CD14-positive monocyte (primary cell): Measurements from ENCODE around the gene CTNNA3. TPM values are rescaled to one million over a fixed set of nuclear protein-coding genes. Genes with fewer than 3 reads are reported as not detected.

Experiments used
- DNase-seq, 3 donors: peaks; one replicate each; pipeline ENCODE4 v3.0.0-alpha.2; 2011 to 2022
- H2AFZ ChIP-seq: 2 replicates; pipeline ENCODE4 v1.6.0; 2012; ENCODE audit warnings: mild to moderate bottlenecking, low read depth, low read length, inconsistent platforms; ENCODE audit not compliant: insufficient read depth, poor library complexity, severe bottlenecking
- H3K27ac ChIP-seq, 2 donors: 1 replicate in 1 of 2; 2 replicates in 1 of 2; pipeline ENCODE4 v1.5.1; 2012 to 2013; ENCODE audit warnings: low read length in 2 of 2, control low read depth in 1 of 2, inconsistent platforms in 1 of 2, low read depth in 1 of 2, mild to moderate bottlenecking in 1 of 2
- H3K27me3 ChIP-seq, 2 donors: one replicate each; pipeline versions ENCODE4 v1.6.0 to v1.6.1; 2011 to 2013; ENCODE audit warnings: low read length in 2 of 2; ENCODE audit not compliant: control insufficient read depth in 2 of 2, insufficient read depth in 2 of 2
- H3K36me3 ChIP-seq, 2 donors: replicated peaks in 1 of 2; 1 replicate in 1 of 2; 2 replicates in 1 of 2; pipeline versions ENCODE4 v1.5.1 to v1.6.1; 2012 to 2013; ENCODE audit warnings: low read length in 2 of 2, control low read depth in 1 of 2, inconsistent platforms in 1 of 2, mild to moderate bottlenecking in 1 of 2; ENCODE audit not compliant: insufficient read depth in 2 of 2, control insufficient read depth in 1 of 2
- H3K4me1 ChIP-seq, 2 donors: 1 replicate in 1 of 2; 2 replicates in 1 of 2; pipeline versions ENCODE4 v1.5.1 to v1.6.1; 2012 to 2013; ENCODE audit warnings: low read length in 2 of 2, control low read depth in 1 of 2, inconsistent platforms in 1 of 2, mild to moderate bottlenecking in 1 of 2, moderate library complexity in 1 of 2; ENCODE audit not compliant: insufficient read depth in 2 of 2, control insufficient read depth in 1 of 2
- H3K4me2 ChIP-seq: replicated peaks from 2 replicates; pipeline ENCODE3; 2012; ENCODE audit warnings: low read length, moderate library complexity, mild to moderate bottlenecking; ENCODE audit not compliant: poor library complexity, severe bottlenecking; ENCODE audit errors: extremely low read depth
- H3K4me3 ChIP-seq, 3 experiments: fragments of 200-600 bp in 1 of 3; sonication (generic) in 1 of 3; replicated peaks in 1 of 3; 1 replicate in 2 of 3; 2 replicates in 1 of 3; pipeline ENCODE4 v1.5.1; 2011 to 2013; ENCODE audit warnings: low read length in 3 of 3, mild to moderate bottlenecking in 3 of 3, control low read depth in 2 of 3, low read depth in 2 of 3, inconsistent platforms in 1 of 3, moderate library complexity in 1 of 3
- H3K79me2 ChIP-seq: 2 replicates; pipeline ENCODE4 v1.6.0; 2012; ENCODE audit warnings: mild to moderate bottlenecking, control low read depth, inconsistent platforms, low read length, moderate library complexity; ENCODE audit not compliant: insufficient read depth
- H3K9ac ChIP-seq: 2 replicates; pipeline ENCODE4 v1.6.0; 2017; ENCODE audit warnings: low read length, mild to moderate bottlenecking; ENCODE audit not compliant: insufficient read depth, poor library complexity, severe bottlenecking
- H3K9me3 ChIP-seq, 2 donors: replicated peaks in 1 of 2; 1 replicate in 1 of 2; 2 replicates in 1 of 2; pipeline versions ENCODE4 v1.5.1 to v1.6.1; 2012 to 2013; ENCODE audit warnings: low read length in 2 of 2, control low read depth in 1 of 2; ENCODE audit not compliant: control insufficient read depth in 1 of 2, insufficient read depth in 1 of 2
- H4K20me1 ChIP-seq: 2 replicates; pipeline ENCODE4 v1.6.0; 2012; ENCODE audit warnings: mild to moderate bottlenecking, low read length, control low read depth, moderate library complexity; ENCODE audit not compliant: insufficient read depth
- H3K27ac Mint-ChIP-seq, 7 donors: one replicate each; pipeline ENCODE4 v1.8.0; 2020; ENCODE audit warnings: mild to moderate bottlenecking in 7 of 7, mixed read lengths in 7 of 7, moderate library complexity in 6 of 7, inconsistent platforms in 2 of 7
- H3K27me3 Mint-ChIP-seq, 3 donors: one replicate each; pipeline ENCODE4 v1.8.0; 2021 to 2022; ENCODE audit warnings: low read depth in 3 of 3, mild to moderate bottlenecking in 3 of 3, mixed read lengths in 3 of 3, moderate library complexity in 3 of 3, inconsistent platforms in 1 of 3
- H3K36me3 Mint-ChIP-seq, 2 donors: one replicate each; pipeline ENCODE4 v1.8.0; 2020; ENCODE audit warnings: mixed read lengths in 2 of 2, inconsistent platforms in 1 of 2, mild to moderate bottlenecking in 1 of 2
- H3K4me1 Mint-ChIP-seq: one replicate; pipeline ENCODE4 v1.8.0; 2020; ENCODE audit warnings: mild to moderate bottlenecking, mixed read lengths
- H3K4me3 Mint-ChIP-seq, 2 donors: one replicate each; pipeline ENCODE4 v1.8.0; 2020; ENCODE audit warnings: mild to moderate bottlenecking in 2 of 2, mixed read lengths in 2 of 2, moderate library complexity in 1 of 2
- H3K9me3 Mint-ChIP-seq, 7 donors: one replicate each; pipeline ENCODE4 v1.8.0; 2020 to 2022; ENCODE audit warnings: mixed read lengths in 7 of 7, mild to moderate bottlenecking in 6 of 7, moderate library complexity in 6 of 7, inconsistent platforms in 2 of 7
- CTCF ChIP-seq: fragments of 200-600 bp; IDR thresholded peaks from one replicate; pipeline ENCODE4 v1.8.0; 2022; ENCODE audit warnings: antibody characterized with exemption, mild to moderate bottlenecking
- WGBS: methylation state at CpG from one replicate; pipeline ENCODE4 v1.1.5; 2013; ENCODE audit warnings: missing lambda C conversion rate; ENCODE audit not compliant: insufficient coverage; 5-methylcytosine and 5-hydroxymethylcytosine counted together
- intact Hi-C, 2 donors: fragments of 100-400 bp; cut with micrococcal nuclease; formaldehyde crosslinking; loops; one replicate each; pipeline versions ENCODE4 v1.15.0 to v1.15.1; 2023
- polyA plus RNA-seq, 3 donors: library from polyadenylated mRNA; depleted of rRNA in 1 of 3; unstranded in 2 of 3; stranded (reverse) in 1 of 3; fragments of 300-500 nt in 2 of 3; fragments of >200 nt in 1 of 3; fragmentation: Illumina TruSeq in 2 of 3; gene quantifications; 1 replicate in 2 of 3; 2 replicates in 1 of 3; pipeline ENCODE4 v1.2.3, GENCODE V29; 2012 to 2021

Gene CTNNA3
- polyA plus RNA-seq, 3 donors: not detected

- DNase-seq: no peak
- no peaks in the 10 kb centered on the region for H4K20me1 ChIP-seq
- H3K27ac ChIP-seq: no peak overlapping the region
- WGBS: 67% methylated on average over 1 of the region's 3 CpGs
- intact Hi-C loops: no loop called here
- H3K4me3 ChIP-seq: no peak overlapping the region
- peaks cover 41 to 53% of the 10 kb centered on the region in 2 donors for H3K27me3 ChIP-seq
- no peaks in the 10 kb centered on the region for H3K36me3 Mint-ChIP-seq
- no peak overlapping the region for H3K9ac ChIP-seq
- H3K79me2 ChIP-seq: no peaks in the 10 kb centered on the region
- H3K27me3 Mint-ChIP-seq: peaks cover 26 to 36% (median 35%) of the 10 kb centered on the region in 3 donors
- no peak overlapping the region for H2AFZ ChIP-seq
- no peaks in the 10 kb centered on the region for H3K9me3 Mint-ChIP-seq
- H3K9me3 ChIP-seq: peaks cover 0 to 3% of the 10 kb centered on the region in 2 donors
- no peaks in the 10 kb centered on the region for H3K4me1 Mint-ChIP-seq
- H3K4me3 Mint-ChIP-seq: peak overlapping the region in 1 of 2 donors; percentile 33
- TF ChIP-seq CTCF: no peak
- no peak overlapping the region for H3K27ac Mint-ChIP-seq
- no peaks in the 10 kb centered on the region for H3K4me1 ChIP-seq
- H3K36me3 ChIP-seq: no peaks in the 10 kb centered on the region
- no peak overlapping the region for H3K4me2 ChIP-seq
Measured at GRCh38 chr10:66928776-66929175, 767.2 kb downstream of the CTNNA3 start.

DNA sequence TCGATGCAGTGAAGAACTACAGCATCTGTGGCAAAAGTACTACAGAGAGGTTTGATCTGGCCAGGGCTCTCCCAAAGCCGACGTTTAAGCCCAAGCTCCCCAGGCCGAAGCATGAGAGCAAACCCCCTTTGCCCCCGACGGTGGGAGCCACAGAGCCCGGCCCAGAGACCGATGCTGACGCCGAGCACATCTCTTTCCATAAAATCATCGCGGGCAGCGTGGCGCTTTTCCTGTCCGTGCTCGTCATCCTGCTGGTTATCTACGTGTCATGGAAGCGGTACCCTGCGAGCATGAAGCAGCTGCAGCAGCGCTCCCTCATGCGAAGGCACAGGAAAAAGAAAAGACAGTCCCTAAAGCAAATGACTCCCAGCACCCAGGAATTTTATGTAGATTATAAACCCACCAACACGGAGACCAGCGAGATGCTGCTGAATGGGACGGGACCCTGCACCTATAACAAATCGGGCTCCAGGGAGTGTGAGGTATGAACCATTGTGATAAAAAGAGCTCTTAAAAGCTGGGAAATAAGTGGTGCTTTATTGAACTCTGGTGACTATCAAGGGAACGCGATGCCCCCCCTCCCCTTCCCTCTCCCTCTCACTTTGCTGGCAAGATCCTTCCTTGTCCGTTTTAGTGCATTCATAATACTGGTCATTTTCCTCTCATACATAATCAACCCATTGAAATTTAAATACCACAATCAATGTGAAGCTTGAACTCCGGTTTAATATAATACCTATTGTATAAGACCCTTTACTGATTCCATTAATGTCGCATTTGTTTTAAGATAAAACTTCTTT lies 767.8 kb downstream of the CTNNA3 start:
- H3K27ac ChIP-seq: no peak overlapping the region
- H3K9me3 Mint-ChIP-seq: no peaks in the 10 kb centered on the region
- no peak for DNase-seq
- H3K4me2 ChIP-seq: no peak overlapping the region
- peaks cover 41 to 53% of the 10 kb centered on the region in 2 donors for H3K27me3 ChIP-seq
- no peaks in the 10 kb centered on the region for H4K20me1 ChIP-seq
- H3K9me3 ChIP-seq: peaks cover 0 to 3% of the 10 kb centered on the region in 2 donors
- peak overlapping the region in 1 of 7 donors; percentile 16 for H3K27ac Mint-ChIP-seq
- intact Hi-C loops: no loop called here
- peaks cover 26 to 37% (median 35%) of the 10 kb centered on the region in 3 donors for H3K27me3 Mint-ChIP-seq
- H3K79me2 ChIP-seq: no peaks in the 10 kb centered on the region
- H3K36me3 ChIP-seq: no peaks in the 10 kb centered on the region
- H3K4me3 Mint-ChIP-seq: peak overlapping the region in 1 of 2 donors; percentile 70
- no peak overlapping the region for H3K9ac ChIP-seq
- TF ChIP-seq CTCF: no peak
- H3K4me1 Mint-ChIP-seq: no peaks in the 10 kb centered on the region
- no peak overlapping the region for H2AFZ ChIP-seq
- 3% methylated on average over 21 of the region's 30 CpGs for WGBS
- no peak overlapping the region for H3K4me3 ChIP-seq
- H3K36me3 Mint-ChIP-seq: no peaks in the 10 kb centered on the region
- H3K4me1 ChIP-seq: no peaks in the 10 kb centered on the region
